A549 (cell line): Measurements from ENCODE around the gene LINC00305. TPM values are rescaled to one million over a fixed set of nuclear protein-coding genes. Genes with fewer than 3 reads are reported as not detected.

Source experiments
- ATAC-seq, 2 experiments: fragments of 200-7000 bp in 1 of 2; fragments of >200 bp in 1 of 2; cut with Nextera tagmentation in 1 of 2; cut with Tn5 transposase in 1 of 2; 3 replicates each; pipeline versions ENCODE4 v1.8.0 to v1.9.1; 2018 to 2020; ENCODE audit warnings: mild to moderate bottlenecking in 1 of 2, moderate library complexity in 1 of 2
- CTCF ChIA-PET: fragments of 300-600 bp; sonication (Branson Sonifier 250); formaldehyde crosslinking; extraction: SDS; loops from one replicate; lab custom pipeline; 2021; ENCODE audit warnings: antibody characterized with exemption, inconsistent platforms; lab: Yijun Ruan, JAX
- POLR2A ChIA-PET: fragments of 350-600 bp; formaldehyde crosslinking; extraction: SDS; loops from one replicate; lab custom pipeline; 2021; ENCODE audit warnings: antibody characterized with exemption, inconsistent platforms; lab: Yijun Ruan, JAX
- DNase-seq, 2 experiments: peaks; one replicate each; pipeline versions ENCODE4 v3.0.0 to v3.0.0-alpha.2; 2011 to 2016; ENCODE audit warnings: low read depth in 1 of 2, low spot score in 1 of 2
- FAIRE-seq: peaks from 2 replicates; lab custom pipeline; 2011; peaks lifted over from hg19 to GRCh38; lab: Jason Lieb, UNC
- H3K27ac ChIP-seq, 2 experiments: fragments of >200 bp; sonication (Bioruptor Twin); formaldehyde crosslinking; 3 replicates each; pipeline ENCODE4 v1.5.1; 2016 to 2017
- H3K4me1 ChIP-seq: fragments of >200 bp; sonication (Bioruptor Twin); formaldehyde crosslinking; 3 replicates; pipeline ENCODE4 v1.6.1; 2016
- H3K4me2 ChIP-seq: fragments of >200 bp; sonication (Bioruptor Twin); formaldehyde crosslinking; 3 replicates; pipeline ENCODE4 v1.6.1; 2016
- H3K4me3 ChIP-seq: fragments of >200 bp; sonication (Bioruptor Twin); formaldehyde crosslinking; 3 replicates; pipeline ENCODE4 v1.5.1; 2016
- H3K9me3 ChIP-seq: fragments of >200 bp; sonication (Bioruptor Twin); formaldehyde crosslinking; 3 replicates; pipeline ENCODE4 v1.6.1; 2016
- CBX2 ChIP-seq: fragments of 200-600 bp; sonication (generic); IDR thresholded peaks from 2 replicates; pipeline ENCODE4 v1.6.1; 2016; ENCODE audit warnings: low read depth, mild to moderate bottlenecking, borderline replicate concordance
- EHF ChIP-seq: fragments of 250-450 bp; sonication (Bioruptor Pico); IDR thresholded peaks from 2 replicates; pipeline ENCODE4 v1.5.0; 2020; ENCODE audit warnings: mild to moderate bottlenecking
- FOXS1 ChIP-seq: fragments of 250-450 bp; sonication (Bioruptor Pico); IDR thresholded peaks from 2 replicates; pipeline ENCODE4 v1.5.0; 2020; ENCODE audit warnings: mild to moderate bottlenecking, moderate library complexity
- GATA3 ChIP-seq: IDR thresholded peaks from 2 replicates; pipeline ENCODE4 v1.6.1; 2012; ENCODE audit warnings: borderline replicate concordance
- HDAC2 ChIP-seq: fragments of 200-600 bp; sonication (generic); IDR thresholded peaks from 2 replicates; pipeline ENCODE4 v1.6.1; 2016
- HOXB13 ChIP-seq: fragments of 250-450 bp; sonication (Bioruptor Pico); IDR thresholded peaks from 2 replicates; pipeline ENCODE4 v1.5.0; 2020; ENCODE audit warnings: low read depth, mild to moderate bottlenecking, moderate library complexity
- KDM5A ChIP-seq: fragments of 200-600 bp; sonication (generic); IDR thresholded peaks from 2 replicates; pipeline ENCODE4 v1.6.1; 2016; ENCODE audit warnings: antibody characterized with exemption, mild to moderate bottlenecking
- MAFK ChIP-seq: fragments of 450-650 bp; IDR thresholded peaks from 2 replicates; pipeline ENCODE4 v1.6.1; 2014; ENCODE audit not compliant: partially characterized antibody
- MYC ChIP-seq: IDR thresholded peaks from 2 replicates; pipeline ENCODE4 v1.6.1; 2012; ENCODE audit warnings: mild to moderate bottlenecking, inconsistent platforms, low read length, improper control_type of control experiment, borderline replicate concordance
- PHF8 ChIP-seq: fragments of 200-600 bp; sonication (generic); IDR thresholded peaks from 2 replicates; pipeline ENCODE4 v1.6.1; 2016; ENCODE audit warnings: low read depth, mild to moderate bottlenecking, antibody characterized with exemption, moderate library complexity, borderline replicate concordance
- RCOR1 ChIP-seq: fragments of 150-350 bp; IDR thresholded peaks from 2 replicates; pipeline ENCODE4 v1.6.1; 2014; ENCODE audit warnings: antibody characterized with exemption, low read length, low read depth
- REST ChIP-seq: fragments of 200-600 bp; sonication (generic); IDR thresholded peaks from 2 replicates; pipeline ENCODE4 v1.6.1; 2016; ENCODE audit warnings: antibody characterized with exemption, mild to moderate bottlenecking, moderate library complexity
- SREBF2 ChIP-seq: fragments of 450-650 bp; IDR thresholded peaks from 2 replicates; pipeline ENCODE4 v1.6.1; 2014; ENCODE audit warnings: mild to moderate bottlenecking, moderate library complexity
- TFCP2L1 ChIP-seq: fragments of 250-450 bp; sonication (Bioruptor Pico); IDR thresholded peaks from 2 replicates; pipeline ENCODE4 v1.5.0; 2021; ENCODE audit warnings: mild to moderate bottlenecking
- ZFP36 ChIP-seq: fragments of 450-650 bp; IDR thresholded peaks from 2 replicates; pipeline ENCODE4 v1.6.1; 2014; ENCODE audit warnings: borderline replicate concordance; ENCODE audit not compliant: partially characterized antibody
- WGBS: methylation state at CpG from one replicate; pipeline ENCODE4 v1.1.6; 2017; ENCODE audit errors: missing lambda C conversion rate; 5-methylcytosine and 5-hydroxymethylcytosine counted together
- polyA plus RNA-seq, 4 experiments: library from polyadenylated mRNA; depleted of rRNA in 3 of 4; stranded (reverse); fragments of >200 nt; fragmentation: RNase III in 1 of 4; extraction: RNeasy Plus Mini Kit Qiagen cat#74134 plus additional on column Dnase treatment in 1 of 4; gene quantifications; 2 replicates in 3 of 4; 3 replicates in 1 of 4; pipeline ENCODE4 v1.2.3, GENCODE V29; 2011 to 2017
- TF ChIP-seq, protein P1 (sequence below): IDR thresholded peaks from 2 replicates; pipeline ENCODE4 v1.6.1; 2012
- TF ChIP-seq, protein P2 (sequence below): fragments of 250-450 bp; sonication (Bioruptor Pico); IDR thresholded peaks from 2 replicates; pipeline ENCODE4 v1.5.0; 2021; ENCODE audit warnings: mild to moderate bottlenecking, moderate library complexity, borderline replicate concordance
- TF ChIP-seq, protein P3 (sequence below): fragments of >200 bp; sonication (Bioruptor Twin); formaldehyde crosslinking; IDR thresholded peaks from 3 replicates; pipeline ENCODE4 v1.5.1; 2016
- TF ChIP-seq, protein P4 (sequence below): fragments of 450-650 bp; IDR thresholded peaks from 2 replicates; pipeline ENCODE4 v1.6.1; 2014; ENCODE audit warnings: antibody characterized with exemption

LINC00305 gene
- polyA plus RNA-seq, 2 of the 4 experiments (the other 2 are of a cell fraction) = not detected

DNA sequence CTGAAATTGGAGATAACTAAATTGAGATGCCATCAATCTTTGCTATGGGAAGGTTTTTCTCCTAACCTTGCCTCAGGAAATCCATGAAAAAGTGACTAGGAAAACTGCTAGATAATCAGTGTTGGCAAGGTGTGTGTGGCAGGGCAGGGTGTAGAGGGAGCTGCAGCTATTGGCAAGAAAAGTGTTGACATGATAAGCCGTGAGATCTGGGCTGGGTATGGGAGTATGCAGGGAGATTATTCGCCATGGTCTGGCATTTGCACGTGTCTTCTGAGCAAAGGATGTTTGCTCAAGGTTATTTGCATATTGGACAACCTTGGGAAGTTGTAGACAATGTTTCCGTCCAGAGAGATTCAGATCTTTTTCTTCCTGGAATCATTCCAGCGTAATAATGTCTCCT is 104.3 kb downstream of the LINC00305 start:
- Histone ChIP-seq H3K4me2 (no peak overlapping the region), H3K4me3 (no peak overlapping the region), H3K4me1 (no peaks in the 10 kb centered on the region), H3K27ac (no peak overlapping the region), H3K9me3 (no peaks in the 10 kb centered on the region)
- FAIRE-seq (no peak), ATAC-seq (no peak), DNase-seq (no peak)
- 5% methylated on average over 5 of the region's 5 CpGs for WGBS
- POLR2A ChIA-PET = no interaction called here
- CTCF ChIA-PET = no interaction called here
- TF ChIP-seq, protein P1, sequence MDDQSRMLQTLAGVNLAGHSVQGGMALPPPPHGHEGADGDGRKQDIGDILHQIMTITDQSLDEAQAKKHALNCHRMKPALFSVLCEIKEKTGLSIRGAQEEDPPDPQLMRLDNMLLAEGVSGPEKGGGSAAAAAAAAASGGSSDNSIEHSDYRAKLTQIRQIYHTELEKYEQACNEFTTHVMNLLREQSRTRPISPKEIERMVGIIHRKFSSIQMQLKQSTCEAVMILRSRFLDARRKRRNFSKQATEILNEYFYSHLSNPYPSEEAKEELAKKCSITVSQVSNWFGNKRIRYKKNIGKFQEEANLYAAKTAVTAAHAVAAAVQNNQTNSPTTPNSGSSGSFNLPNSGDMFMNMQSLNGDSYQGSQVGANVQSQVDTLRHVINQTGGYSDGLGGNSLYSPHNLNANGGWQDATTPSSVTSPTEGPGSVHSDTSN = no peak
- no peak for TF ChIP-seq ZFP36
- no peak for TF ChIP-seq GATA3
- no peak for TF ChIP-seq HOXB13 (CRISPR knock-in tag)
- TF ChIP-seq MAFK = no peak
- no peak for TF ChIP-seq HDAC2
- no peak for TF ChIP-seq KDM5A
- TF ChIP-seq PHF8 = no peak
- TF ChIP-seq TFCP2L1 (CRISPR knock-in tag) = no peak
- TF ChIP-seq, protein P2, sequence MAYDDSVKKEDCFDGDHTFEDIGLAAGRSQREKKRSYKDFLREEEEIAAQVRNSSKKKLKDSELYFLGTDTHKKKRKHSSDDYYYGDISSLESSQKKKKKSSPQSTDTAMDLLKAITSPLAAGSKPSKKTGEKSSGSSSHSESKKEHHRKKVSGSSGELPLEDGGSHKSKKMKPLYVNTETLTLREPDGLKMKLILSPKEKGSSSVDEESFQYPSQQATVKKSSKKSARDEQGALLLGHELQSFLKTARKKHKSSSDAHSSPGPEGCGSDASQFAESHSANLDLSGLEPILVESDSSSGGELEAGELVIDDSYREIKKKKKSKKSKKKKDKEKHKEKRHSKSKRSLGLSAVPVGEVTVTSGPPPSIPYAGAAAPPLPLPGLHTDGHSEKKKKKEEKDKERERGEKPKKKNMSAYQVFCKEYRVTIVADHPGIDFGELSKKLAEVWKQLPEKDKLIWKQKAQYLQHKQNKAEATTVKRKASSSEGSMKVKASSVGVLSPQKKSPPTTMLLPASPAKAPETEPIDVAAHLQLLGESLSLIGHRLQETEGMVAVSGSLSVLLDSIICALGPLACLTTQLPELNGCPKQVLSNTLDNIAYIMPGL (CRISPR knock-in tag) = no peak
- TF ChIP-seq, protein P3, sequence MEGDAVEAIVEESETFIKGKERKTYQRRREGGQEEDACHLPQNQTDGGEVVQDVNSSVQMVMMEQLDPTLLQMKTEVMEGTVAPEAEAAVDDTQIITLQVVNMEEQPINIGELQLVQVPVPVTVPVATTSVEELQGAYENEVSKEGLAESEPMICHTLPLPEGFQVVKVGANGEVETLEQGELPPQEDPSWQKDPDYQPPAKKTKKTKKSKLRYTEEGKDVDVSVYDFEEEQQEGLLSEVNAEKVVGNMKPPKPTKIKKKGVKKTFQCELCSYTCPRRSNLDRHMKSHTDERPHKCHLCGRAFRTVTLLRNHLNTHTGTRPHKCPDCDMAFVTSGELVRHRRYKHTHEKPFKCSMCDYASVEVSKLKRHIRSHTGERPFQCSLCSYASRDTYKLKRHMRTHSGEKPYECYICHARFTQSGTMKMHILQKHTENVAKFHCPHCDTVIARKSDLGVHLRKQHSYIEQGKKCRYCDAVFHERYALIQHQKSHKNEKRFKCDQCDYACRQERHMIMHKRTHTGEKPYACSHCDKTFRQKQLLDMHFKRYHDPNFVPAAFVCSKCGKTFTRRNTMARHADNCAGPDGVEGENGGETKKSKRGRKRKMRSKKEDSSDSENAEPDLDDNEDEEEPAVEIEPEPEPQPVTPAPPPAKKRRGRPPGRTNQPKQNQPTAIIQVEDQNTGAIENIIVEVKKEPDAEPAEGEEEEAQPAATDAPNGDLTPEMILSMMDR = no peak
- TF ChIP-seq REST = no peak
- TF ChIP-seq EHF (CRISPR knock-in tag) = no peak
- TF ChIP-seq RCOR1 = no peak

- ChIA-PET CTCF (interaction anchor here (0.8 to 1.5 kb wide), 2 partner anchors 9 to 25 kb away, joined by 3 read pairs; no protein-coding TSS in a partner anchor), POLR2A (no interaction called here)
- Histone ChIP-seq H3K27ac (no peak overlapping the region), H3K4me3 (no peak overlapping the region), H3K4me2 (no peak overlapping the region), H3K9me3 (no peaks in the 10 kb centered on the region), H3K4me1 (no peaks in the 10 kb centered on the region)
- no peak for FAIRE-seq
- no CpG with 5 or more reads among the region's 24 CpGs for WGBS
- no peak for ATAC-seq
- DNase-seq = no peak
- TF ChIP-seq CBX2 (no peak), KDM5A (no peak), FOXS1 (no peak), MYC (no peak), SREBF2 (no peak)
- TF ChIP-seq, protein P4, sequence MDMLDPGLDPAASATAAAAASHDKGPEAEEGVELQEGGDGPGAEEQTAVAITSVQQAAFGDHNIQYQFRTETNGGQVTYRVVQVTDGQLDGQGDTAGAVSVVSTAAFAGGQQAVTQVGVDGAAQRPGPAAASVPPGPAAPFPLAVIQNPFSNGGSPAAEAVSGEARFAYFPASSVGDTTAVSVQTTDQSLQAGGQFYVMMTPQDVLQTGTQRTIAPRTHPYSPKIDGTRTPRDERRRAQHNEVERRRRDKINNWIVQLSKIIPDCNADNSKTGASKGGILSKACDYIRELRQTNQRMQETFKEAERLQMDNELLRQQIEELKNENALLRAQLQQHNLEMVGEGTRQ = no peak
Measured at GRCh38 chr18:64042728-64043358, 106.0 kb downstream of the LINC00305 start.
